Mesenchymal stem cell (in vitro differentiated cells and primary cell): ENCODE data around the gene PBX3.

Experiments used
- DNase-seq: peaks from one replicate; pipeline ENCODE4 v3.0.0-alpha.2; 2013
- H2AFZ ChIP-seq: one replicate; pipeline ENCODE4 v1.6.1; 2013; ENCODE audit warnings: low read depth, mild to moderate bottlenecking, control low read depth, inconsistent platforms, low read length, moderate library complexity
- H2AK5ac ChIP-seq: 2 replicates; pipeline ENCODE4 v1.6.1; 2013; ENCODE audit warnings: low read length, moderate library complexity, mild to moderate bottlenecking, inconsistent platforms; ENCODE audit not compliant: severe bottlenecking
- H2BK120ac ChIP-seq: one replicate; pipeline ENCODE4 v1.6.1; 2013; ENCODE audit warnings: low read depth, mild to moderate bottlenecking, inconsistent platforms, low read length, moderate library complexity
- H2BK12ac ChIP-seq, 2 experiments: one replicate each; pipeline ENCODE4 v1.6.1; 2013; ENCODE audit warnings: inconsistent platforms in 2 of 2, low read length in 2 of 2, mild to moderate bottlenecking in 2 of 2, moderate library complexity in 2 of 2, control low read depth in 1 of 2
- H2BK15ac ChIP-seq: one replicate; pipeline ENCODE4 v1.6.1; 2013; ENCODE audit warnings: mild to moderate bottlenecking, low read depth, inconsistent platforms; ENCODE audit not compliant: poor library complexity, severe bottlenecking
- H2BK5ac ChIP-seq: 2 replicates; pipeline ENCODE4 v1.6.1; 2013; ENCODE audit warnings: low read depth, mild to moderate bottlenecking, low read length, control low read depth, inconsistent platforms; ENCODE audit not compliant: poor library complexity, severe bottlenecking
- H3K14ac ChIP-seq, 2 experiments: one replicate each; pipeline ENCODE4 v1.6.1; 2013; ENCODE audit warnings: inconsistent platforms in 2 of 2, low read length in 2 of 2, control low read depth in 1 of 2, mild to moderate bottlenecking in 1 of 2, moderate library complexity in 1 of 2
- H3K18ac ChIP-seq, 2 experiments: one replicate each; pipeline ENCODE4 v1.6.1; 2013; ENCODE audit warnings: inconsistent platforms in 2 of 2, low read length in 2 of 2, control low read depth in 1 of 2, low read depth in 1 of 2, mild to moderate bottlenecking in 1 of 2
- H3K23ac ChIP-seq, 2 experiments: one replicate each; pipeline ENCODE4 v1.6.1; 2013; ENCODE audit warnings: inconsistent platforms in 2 of 2, low read length in 2 of 2, mild to moderate bottlenecking in 2 of 2, moderate library complexity in 2 of 2, control low read depth in 1 of 2
- H3K27ac ChIP-seq: 2 replicates; pipeline ENCODE4 v1.5.1; 2013; ENCODE audit warnings: mild to moderate bottlenecking, moderate library complexity, low read length, control low read depth, inconsistent platforms; ENCODE audit not compliant: poor library complexity, severe bottlenecking
- H3K27me3 ChIP-seq, 2 experiments: 2 replicates each; pipeline versions ENCODE4 v1.6.1 to v1.7.0; 2013; ENCODE audit warnings: low read length in 2 of 2, mild to moderate bottlenecking in 2 of 2, moderate library complexity in 2 of 2, control low read depth in 1 of 2, inconsistent platforms in 1 of 2; ENCODE audit not compliant: control insufficient read depth in 1 of 2, insufficient read depth in 1 of 2
- H3K36me3 ChIP-seq, 2 experiments: 2 replicates each; pipeline versions ENCODE4 v1.6.1 to v1.7.0; 2013; ENCODE audit warnings: low read length in 2 of 2, control low read depth in 1 of 2, inconsistent platforms in 1 of 2, low read depth in 1 of 2, mild to moderate bottlenecking in 1 of 2; ENCODE audit not compliant: insufficient read depth in 2 of 2, control insufficient read depth in 1 of 2
- H3K4ac ChIP-seq, 2 experiments: one replicate each; pipeline ENCODE4 v1.6.1; 2013; ENCODE audit warnings: inconsistent platforms in 2 of 2, low read length in 2 of 2, mild to moderate bottlenecking in 2 of 2, moderate library complexity in 2 of 2, control low read depth in 1 of 2, low read depth in 1 of 2
- H3K4me1 ChIP-seq: 2 replicates; pipeline ENCODE4 v1.6.1; 2013; ENCODE audit warnings: low read depth, low read length, control low read depth; ENCODE audit not compliant: control insufficient read depth, insufficient read depth
- H3K4me2 ChIP-seq: 2 replicates; pipeline ENCODE4 v1.6.1; 2013; ENCODE audit warnings: low read length, mild to moderate bottlenecking, inconsistent platforms; ENCODE audit not compliant: poor library complexity, severe bottlenecking
- H3K4me3 ChIP-seq, 2 experiments: 2 replicates each; pipeline versions ENCODE4 v1.5.1 to v1.7.0; 2013; ENCODE audit warnings: low read length in 2 of 2, mild to moderate bottlenecking in 2 of 2, control low read depth in 1 of 2, low read depth in 1 of 2; ENCODE audit not compliant: insufficient read depth in 1 of 2
- H3K79me1 ChIP-seq: replicated peaks from 2 replicates; pipeline ENCODE4 v1.6.1; 2013; ENCODE audit warnings: mild to moderate bottlenecking, control low read depth, low read length, inconsistent platforms; ENCODE audit not compliant: poor library complexity, severe bottlenecking
- H3K9ac ChIP-seq: 2 replicates; pipeline ENCODE4 v1.7.0; 2013; ENCODE audit warnings: mild to moderate bottlenecking, low read length, moderate library complexity
- H3K9me3 ChIP-seq: 2 replicates; pipeline ENCODE4 v1.7.0; 2013; ENCODE audit warnings: mild to moderate bottlenecking, low read length; ENCODE audit not compliant: control insufficient read depth
- H4K8ac ChIP-seq: one replicate; pipeline ENCODE4 v1.6.1; 2013; ENCODE audit warnings: inconsistent platforms, mild to moderate bottlenecking, low read length, moderate library complexity
- H4K91ac ChIP-seq: one replicate; pipeline ENCODE4 v1.6.1; 2013; ENCODE audit warnings: mild to moderate bottlenecking, low read length, inconsistent platforms
- WGBS: methylation state at CpG from one replicate; pipeline ENCODE4 v1.1.7; 2013; ENCODE audit warnings: mixed read lengths; 5-methylcytosine and 5-hydroxymethylcytosine counted together

The PBX3 gene

GRCh38 chr9:125748446-125749099, 1.4 kb downstream of the PBX3 start:
- H3K4me3 ChIP-seq = peak overlapping the region; percentile 87 to 92
- peak overlapping the region; percentile 94 for H4K91ac ChIP-seq
- 3% methylated on average over 25 of the region's 30 CpGs for WGBS
- peaks cover 0 to 11% of the 10 kb centered on the region in 2 experiments for H3K36me3 ChIP-seq
- peaks cover 1% of the 10 kb centered on the region for H3K4me1 ChIP-seq
- peak overlapping the region; percentile 29 for H3K27ac ChIP-seq
- no peaks in the 10 kb centered on the region for H3K27me3 ChIP-seq
- peak overlapping the region in 1 of 2 experiments; percentile 99 for H3K23ac ChIP-seq
- H3K79me1 ChIP-seq = peaks cover 8% of the 10 kb centered on the region
- H4K8ac ChIP-seq = peak overlapping the region; percentile 61
- no peaks in the 10 kb centered on the region for H3K9me3 ChIP-seq
- no peak overlapping the region for H2AK5ac ChIP-seq
- peak; percentile 32 for DNase-seq
- H2BK5ac ChIP-seq = no peak overlapping the region
- H3K18ac ChIP-seq = peak overlapping the region; percentile 93 to 94
- H3K14ac ChIP-seq = peak overlapping the region in 1 of 2 experiments; percentile 29
- peak overlapping the region in 1 of 2 experiments; percentile 42 for H2BK12ac ChIP-seq
- no peak overlapping the region for H2BK15ac ChIP-seq
- no peak overlapping the region for H2AFZ ChIP-seq
- H2BK120ac ChIP-seq = peak overlapping the region; percentile 77
- peak overlapping the region; percentile 97 for H3K4me2 ChIP-seq
- H3K9ac ChIP-seq = peak overlapping the region; percentile 90
- H3K4ac ChIP-seq = peak overlapping the region; percentile 29 to 59

- no peak overlapping the region for H2AFZ ChIP-seq
- H3K18ac ChIP-seq = no peak overlapping the region
- H3K23ac ChIP-seq = no peak overlapping the region
- no peak overlapping the region for H2BK12ac ChIP-seq
- H2BK15ac ChIP-seq = no peak overlapping the region
- no peak overlapping the region for H3K27ac ChIP-seq
- no peaks in the 10 kb centered on the region for H3K9me3 ChIP-seq
- no peak overlapping the region for H3K4ac ChIP-seq
- no peak overlapping the region for H4K8ac ChIP-seq
- no peak for DNase-seq
- peaks cover 8% of the 10 kb centered on the region for H3K79me1 ChIP-seq
- no peak overlapping the region for H2BK120ac ChIP-seq
- no peak overlapping the region for H2BK5ac ChIP-seq
- no peak overlapping the region for H3K4me2 ChIP-seq
- peak overlapping the region; percentile 90 for H3K9ac ChIP-seq
- peaks cover 1% of the 10 kb centered on the region for H3K4me1 ChIP-seq
- H3K4me3 ChIP-seq = peak overlapping the region in 1 of 2 experiments; percentile 92
- peaks cover 0 to 17% of the 10 kb centered on the region in 2 experiments for H3K36me3 ChIP-seq
- no peak overlapping the region for H4K91ac ChIP-seq
- no peak overlapping the region for H3K14ac ChIP-seq
- H3K27me3 ChIP-seq = no peaks in the 10 kb centered on the region
- 68% methylated on average over 2 of the region's 4 CpGs for WGBS
- H2AK5ac ChIP-seq = no peak overlapping the region
These were observed 2.2 kb downstream of the PBX3 start for GRCh38 chr9:125749287-125749935.

DNA sequence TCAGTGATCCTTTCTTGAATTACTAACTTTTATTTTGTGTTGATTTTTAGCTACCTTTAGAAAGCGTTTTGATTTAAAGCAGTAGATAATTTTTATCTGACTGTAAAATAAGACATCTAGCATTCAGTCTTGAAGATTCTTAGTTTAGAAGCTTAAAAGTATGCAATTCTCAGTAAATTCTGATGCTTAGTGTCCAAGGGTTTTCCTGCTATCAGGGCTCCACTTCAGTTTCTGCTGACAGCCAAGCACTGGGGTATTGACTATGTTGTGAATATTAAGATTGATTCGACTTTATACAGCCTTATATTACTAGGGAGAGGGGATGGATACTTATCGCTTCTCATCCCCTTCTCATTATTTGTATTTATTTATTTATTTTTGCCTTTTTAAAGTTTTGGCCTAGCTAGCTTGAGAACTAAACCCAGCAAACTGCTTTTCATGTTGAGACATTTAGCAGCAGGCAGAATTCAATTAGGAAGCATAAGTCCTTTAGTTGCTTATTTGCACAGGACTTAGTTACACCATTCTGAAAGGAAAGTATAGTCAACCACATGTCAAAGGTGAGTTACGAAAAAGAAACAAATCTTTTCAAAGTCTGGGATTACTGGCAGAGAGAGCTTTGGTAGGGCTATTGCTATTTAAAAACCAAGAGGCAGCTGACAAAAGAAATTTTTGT, 2.9 kb downstream of the PBX3 start:
- H3K27ac ChIP-seq = no peak overlapping the region
- H2BK120ac ChIP-seq = no peak overlapping the region
- H3K14ac ChIP-seq = no peak overlapping the region
- no peak overlapping the region for H2BK15ac ChIP-seq
- H3K18ac ChIP-seq = no peak overlapping the region
- H3K4me3 ChIP-seq = peak overlapping the region in 1 of 2 experiments; percentile 92
- H3K79me1 ChIP-seq = peaks cover 8% of the 10 kb centered on the region
- H3K4me2 ChIP-seq = no peak overlapping the region
- H3K27me3 ChIP-seq = no peaks in the 10 kb centered on the region
- H4K91ac ChIP-seq = no peak overlapping the region
- H3K23ac ChIP-seq = no peak overlapping the region
- no peak overlapping the region for H2BK5ac ChIP-seq
- H4K8ac ChIP-seq = no peak overlapping the region
- H3K9ac ChIP-seq = peak overlapping the region; percentile 90
- peaks cover 1% of the 10 kb centered on the region for H3K4me1 ChIP-seq
- WGBS = 74% methylated on average over 1 of the region's 4 CpGs
- no peak overlapping the region for H2AK5ac ChIP-seq
- no peak overlapping the region for H3K4ac ChIP-seq
- H2AFZ ChIP-seq = no peak overlapping the region
- DNase-seq = peak; percentile 72
- no peak overlapping the region for H2BK12ac ChIP-seq
- H3K9me3 ChIP-seq = no peaks in the 10 kb centered on the region
- peaks cover 0 to 20% of the 10 kb centered on the region in 2 experiments for H3K36me3 ChIP-seq

DNA sequence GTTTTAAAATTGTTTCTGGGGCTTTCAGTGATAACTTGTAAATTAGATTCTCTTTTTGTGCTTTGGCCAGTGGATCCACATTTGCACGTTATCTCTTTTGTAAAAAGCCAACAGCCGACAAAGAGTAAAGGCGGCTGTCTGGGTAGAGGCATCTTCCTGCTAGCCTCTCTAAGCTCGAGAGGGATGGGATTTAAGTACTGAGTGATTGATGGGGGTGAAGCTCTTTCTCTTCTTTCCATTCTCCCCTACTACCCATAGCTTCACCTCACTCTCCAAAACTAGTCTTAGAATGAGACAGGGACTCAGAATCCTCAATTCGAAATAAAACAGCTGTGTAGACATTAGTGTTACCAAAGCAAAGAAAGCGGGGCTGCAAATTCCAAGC, 3.4 kb downstream of the PBX3 start:
- Histone ChIP-seq H2BK15ac (no peak overlapping the region), H2BK5ac (no peak overlapping the region), H3K14ac (no peak overlapping the region), H3K9me3 (no peaks in the 10 kb centered on the region), H3K27ac (no peak overlapping the region), H3K23ac (no peak overlapping the region), H4K91ac (no peak overlapping the region), H3K4me2 (peak overlapping the region; percentile 11), H2BK12ac (no peak overlapping the region), H3K4me1 (peaks cover 1% of the 10 kb centered on the region), H3K79me1 (peaks cover 10% of the 10 kb centered on the region), H3K4me3 (peak overlapping the region in 1 of 2 experiments; percentile 92), H3K27me3 (no peaks in the 10 kb centered on the region), H2AFZ (no peak overlapping the region), H2BK120ac (no peak overlapping the region), H3K36me3 (peaks cover 0 to 20% of the 10 kb centered on the region in 2 experiments), H3K18ac (no peak overlapping the region), H2AK5ac (no peak overlapping the region), H4K8ac (no peak overlapping the region), H3K9ac (peak overlapping the region; percentile 90), H3K4ac (no peak overlapping the region)
- 25% methylated on average over 3 of the region's 6 CpGs for WGBS
- no peak for DNase-seq
